Keratinocyte (primary cell): ENCODE measurements around the gene KRTAP10-12.

Source experiments
- CTCF ChIP-seq, 3 experiments: IDR thresholded peaks in 1 of 3; conservative IDR thresholded peaks in 1 of 3; optimal IDR thresholded peaks in 1 of 3; 2 replicates in 2 of 3; 3 replicates in 1 of 3; pipeline versions ENCODE3 to v1.5.1; 2011; ENCODE audit warnings: low read length in 3 of 3, mild to moderate bottlenecking in 3 of 3, moderate library complexity in 2 of 3, control low read depth in 1 of 3, inconsistent platforms in 1 of 3; ENCODE audit not compliant: insufficient read depth in 2 of 3; ENCODE audit errors: extremely low read depth in 1 of 3
- EZH2 ChIP-seq: IDR thresholded peaks from one replicate; pipeline ENCODE4 v1.6.1; 2012; ENCODE audit warnings: inconsistent platforms, mild to moderate bottlenecking, low read length, moderate library complexity

- TF ChIP-seq EZH2 (no peak), CTCF (optimal IDR thresholded peaks at IDR 0.05 in 1 of 3, IDR thresholded peaks at IDR 0.05 in 1 of 3, conservative IDR thresholded peaks at IDR 0.05 in 1 of 3; ENCODE audit: extremely low read depth in 1 of 3, insufficient read depth in 2 of 3, low read length in 3 of 3) (no peak)
These were observed 12.9 kb upstream of the KRTAP10-12 start for GRCh38 chr21:44684077-44684476.
